K562 (cell line): Measurements from ENCODE around the gene SMAP2. TPM values are rescaled to one million over a fixed set of nuclear protein-coding genes. Genes with fewer than 3 reads are reported as not detected.
A peak's percentile ranks its signal among the peaks of the same experiment; 100 is the strongest.

Experiments
- CREB5 ChIP-seq: fragments of 250-450 bp; sonication (Bioruptor Pico); IDR thresholded peaks from 2 replicates; pipeline ENCODE4 v1.5.0; 2020; ENCODE audit warnings: mild to moderate bottlenecking
- ELF4 ChIP-seq: fragments of 450-650 bp; formaldehyde crosslinking; IDR thresholded peaks from 2 replicates; pipeline ENCODE4 v1.4.0; 2022; ENCODE audit warnings: missing genetic modification characterization
- ILF3 ChIP-seq: fragments of 450-650 bp; IDR thresholded peaks from 2 replicates; pipeline ENCODE4 v1.6.1; 2018; ENCODE audit warnings: antibody characterized with exemption, mild to moderate bottlenecking, moderate library complexity, borderline replicate concordance
- NFRKB ChIP-seq: fragments of 450-650 bp; IDR thresholded peaks from 2 replicates; pipeline ENCODE4 v1.6.1; 2016; ENCODE audit warnings: low read depth
- PBX2 ChIP-seq, 2 experiments: IDR thresholded peaks in 1 of 2; conservative IDR thresholded peaks in 1 of 2; 2 replicates each; pipeline ENCODE4 v1.6.1; 2016; ENCODE audit warnings: low read depth in 2 of 2, mild to moderate bottlenecking in 1 of 2, missing compliant biosample characterization in 1 of 2, missing genetic modification characterization in 1 of 2, moderate library complexity in 1 of 2
- PHF20 ChIP-seq: fragments of 450-650 bp; IDR thresholded peaks from 2 replicates; pipeline ENCODE4 v1.6.1; 2018; ENCODE audit not compliant: partially characterized antibody
- POLR2AphosphoS2 ChIP-seq: IDR thresholded peaks from 2 replicates; pipeline ENCODE4 v1.6.1; 2012; ENCODE audit warnings: low read length, improper control_type of control experiment
- PTRF ChIP-seq: fragments of 450-650 bp; IDR thresholded peaks from 2 replicates; pipeline ENCODE4 v1.6.1; 2016; ENCODE audit warnings: mild to moderate bottlenecking, missing genetic modification characterization, missing compliant biosample characterization
- THRAP3 ChIP-seq: fragments of 450-650 bp; IDR thresholded peaks from 2 replicates; pipeline ENCODE4 v1.6.1; 2016; ENCODE audit warnings: mild to moderate bottlenecking, inconsistent platforms, borderline replicate concordance
- ZC3H11A ChIP-seq: IDR thresholded peaks from 2 replicates; pipeline ENCODE4 v1.6.1; 2012; ENCODE audit warnings: low read depth, low read length, improper control_type of control experiment
- ZFP30 ChIP-seq: fragments of 250-450 bp; sonication (Bioruptor Pico); IDR thresholded peaks from 2 replicates; pipeline ENCODE4 v1.8.0; 2022; ENCODE audit warnings: moderate library complexity, mild to moderate bottlenecking, inconsistent platforms, borderline replicate concordance
- ZNF282 ChIP-seq: sonication (generic); formaldehyde crosslinking; IDR thresholded peaks from 2 replicates; pipeline ENCODE4 v1.8.1; 2023; ENCODE audit warnings: missing genetic modification reagents
- polyA plus RNA-seq, 8 experiments: library from polyadenylated mRNA; depleted of rRNA in 4 of 8; stranded (reverse) in 5 of 8; unstranded in 3 of 8; fragments of >200 nt; fragmentation: Nextera tagmentation in 2 of 8; fragmentation: Illumina TruSeq in 1 of 8; extraction: Ambion mirVana in 2 of 8; extraction: Trizol in 1 of 8; gene quantifications; 2 replicates each; pipeline versions ENCODE4 v1.2.1 to v1.2.3, GENCODE V29; 2011 to 2014; ENCODE audit warnings: inconsistent platforms in 1 of 8, missing spikeins in 1 of 8
- total RNA-seq, 7 experiments: library from RNA; depleted of rRNA in 6 of 7; stranded (reverse); fragments of >200 nt in 6 of 7; fragmentation: Illumina TruSeq in 2 of 7; extraction: Trizol in 2 of 7; gene quantifications; 2 replicates each; pipeline versions ENCODE4 v1.2.1 to v1.2.3, GENCODE V29; 2011 to 2021; ENCODE audit warnings: low replicate concordance in 1 of 7
- TF ChIP-seq, protein P1 (sequence below): fragments of 450-650 bp; formaldehyde crosslinking; IDR thresholded peaks from 2 replicates; pipeline ENCODE4 v1.4.0; 2022; ENCODE audit warnings: missing genetic modification characterization
- TF ChIP-seq, protein P2 (sequence below): fragments of 250-450 bp; sonication (Bioruptor Pico); IDR thresholded peaks from 2 replicates; pipeline ENCODE4 v1.5.0; 2021; ENCODE audit warnings: mild to moderate bottlenecking, borderline replicate concordance
- TF ChIP-seq, protein P3 (sequence below): fragments of 250-450 bp; sonication (Bioruptor Pico); IDR thresholded peaks from 2 replicates; pipeline ENCODE4 v1.8.0; 2021; ENCODE audit warnings: borderline replicate concordance, mild to moderate bottlenecking, moderate library complexity; ENCODE audit not compliant: poor library complexity, severe bottlenecking
- TF ChIP-seq, protein P4 (sequence below): fragments of 250-450 bp; sonication (Bioruptor Pico); IDR thresholded peaks from 2 replicates; pipeline ENCODE4 v1.8.0; 2021; ENCODE audit warnings: mild to moderate bottlenecking, moderate library complexity

The SMAP2 gene
- total and polyA plus RNA-seq, 9 of the 15 experiments (the other 6 are each of a cell fraction or from before 2014, with no cell fraction given): 38.7 to 212 (median 94.1) TPM

- TF ChIP-seq PHF20: no peak
- no peak for TF ChIP-seq ILF3
- TF ChIP-seq THRAP3: no peak
- TF ChIP-seq, protein P1, sequence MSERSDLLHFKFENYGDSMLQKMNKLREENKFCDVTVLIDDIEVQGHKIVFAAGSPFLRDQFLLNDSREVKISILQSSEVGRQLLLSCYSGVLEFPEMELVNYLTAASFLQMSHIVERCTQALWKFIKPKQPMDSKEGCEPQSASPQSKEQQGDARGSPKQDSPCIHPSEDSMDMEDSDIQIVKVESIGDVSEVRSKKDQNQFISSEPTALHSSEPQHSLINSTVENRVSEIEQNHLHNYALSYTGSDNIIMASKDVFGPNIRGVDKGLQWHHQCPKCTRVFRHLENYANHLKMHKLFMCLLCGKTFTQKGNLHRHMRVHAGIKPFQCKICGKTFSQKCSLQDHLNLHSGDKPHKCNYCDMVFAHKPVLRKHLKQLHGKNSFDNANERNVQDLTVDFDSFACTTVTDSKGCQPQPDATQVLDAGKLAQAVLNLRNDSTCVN (CRISPR knock-in tag): no peak
- no peak for TF ChIP-seq PTRF
- no peak for TF ChIP-seq ZNF282
- no peak for TF ChIP-seq ZFP30 (CRISPR knock-in tag)
- TF ChIP-seq, protein P2, sequence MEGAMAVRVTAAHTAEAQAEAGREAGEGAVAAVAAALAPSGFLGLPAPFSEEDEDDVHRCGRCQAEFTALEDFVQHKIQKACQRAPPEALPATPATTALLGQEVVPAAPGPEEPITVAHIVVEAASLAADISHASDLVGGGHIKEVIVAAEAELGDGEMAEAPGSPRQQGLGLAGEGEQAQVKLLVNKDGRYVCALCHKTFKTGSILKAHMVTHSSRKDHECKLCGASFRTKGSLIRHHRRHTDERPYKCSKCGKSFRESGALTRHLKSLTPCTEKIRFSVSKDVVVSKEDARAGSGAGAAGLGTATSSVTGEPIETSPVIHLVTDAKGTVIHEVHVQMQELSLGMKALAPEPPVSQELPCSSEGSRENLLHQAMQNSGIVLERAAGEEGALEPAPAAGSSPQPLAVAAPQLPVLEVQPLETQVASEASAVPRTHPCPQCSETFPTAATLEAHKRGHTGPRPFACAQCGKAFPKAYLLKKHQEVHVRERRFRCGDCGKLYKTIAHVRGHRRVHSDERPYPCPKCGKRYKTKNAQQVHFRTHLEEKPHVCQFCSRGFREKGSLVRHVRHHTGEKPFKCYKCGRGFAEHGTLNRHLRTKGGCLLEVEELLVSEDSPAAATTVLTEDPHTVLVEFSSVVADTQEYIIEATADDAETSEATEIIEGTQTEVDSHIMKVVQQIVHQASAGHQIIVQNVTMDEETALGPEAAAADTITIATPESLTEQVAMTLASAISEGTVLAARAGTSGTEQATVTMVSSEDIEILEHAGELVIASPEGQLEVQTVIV (CRISPR knock-in tag): peak; percentile 24; the same call in 1 of the 2 replicates
- no peak for TF ChIP-seq ZC3H11A
- TF ChIP-seq CREB5: 0 out of 2 replicates have a peak, but pooled peaks have one; percentile 52
- TF ChIP-seq, protein P3, sequence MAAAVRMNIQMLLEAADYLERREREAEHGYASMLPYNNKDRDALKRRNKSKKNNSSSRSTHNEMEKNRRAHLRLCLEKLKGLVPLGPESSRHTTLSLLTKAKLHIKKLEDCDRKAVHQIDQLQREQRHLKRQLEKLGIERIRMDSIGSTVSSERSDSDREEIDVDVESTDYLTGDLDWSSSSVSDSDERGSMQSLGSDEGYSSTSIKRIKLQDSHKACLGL (CRISPR knock-in tag): no peak
- no peak for TF ChIP-seq PBX2 (CRISPR knock-in tag; IDR thresholded peaks at IDR 0.05; ENCODE audit: low read depth)
- peak; percentile 5; the same call in 1 of the 2 replicates for TF ChIP-seq PBX2 (tag; conservative IDR thresholded peaks at IDR 0.05; ENCODE audit: low read depth)
- no peak for TF ChIP-seq POLR2AphosphoS2
- TF ChIP-seq, protein P4, sequence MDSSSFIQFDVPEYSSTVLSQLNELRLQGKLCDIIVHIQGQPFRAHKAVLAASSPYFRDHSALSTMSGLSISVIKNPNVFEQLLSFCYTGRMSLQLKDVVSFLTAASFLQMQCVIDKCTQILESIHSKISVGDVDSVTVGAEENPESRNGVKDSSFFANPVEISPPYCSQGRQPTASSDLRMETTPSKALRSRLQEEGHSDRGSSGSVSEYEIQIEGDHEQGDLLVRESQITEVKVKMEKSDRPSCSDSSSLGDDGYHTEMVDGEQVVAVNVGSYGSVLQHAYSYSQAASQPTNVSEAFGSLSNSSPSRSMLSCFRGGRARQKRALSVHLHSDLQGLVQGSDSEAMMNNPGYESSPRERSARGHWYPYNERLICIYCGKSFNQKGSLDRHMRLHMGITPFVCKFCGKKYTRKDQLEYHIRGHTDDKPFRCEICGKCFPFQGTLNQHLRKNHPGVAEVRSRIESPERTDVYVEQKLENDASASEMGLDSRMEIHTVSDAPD (CRISPR knock-in tag): no peak
- peak; percentile 74; the same call in 1 of the 2 replicates for TF ChIP-seq ELF4
- TF ChIP-seq NFRKB: peak; percentile 24
Measured at GRCh38 chr1:40385437-40386358, 12.2 kb downstream of the SMAP2 start (continued).
